ENCODE results near the gene ZFAND3.

GRCh38 chr6:37938909-37939308, 119.4 kb downstream of the ZFAND3 start:
- TF ChIP-seq, protein P1, sequence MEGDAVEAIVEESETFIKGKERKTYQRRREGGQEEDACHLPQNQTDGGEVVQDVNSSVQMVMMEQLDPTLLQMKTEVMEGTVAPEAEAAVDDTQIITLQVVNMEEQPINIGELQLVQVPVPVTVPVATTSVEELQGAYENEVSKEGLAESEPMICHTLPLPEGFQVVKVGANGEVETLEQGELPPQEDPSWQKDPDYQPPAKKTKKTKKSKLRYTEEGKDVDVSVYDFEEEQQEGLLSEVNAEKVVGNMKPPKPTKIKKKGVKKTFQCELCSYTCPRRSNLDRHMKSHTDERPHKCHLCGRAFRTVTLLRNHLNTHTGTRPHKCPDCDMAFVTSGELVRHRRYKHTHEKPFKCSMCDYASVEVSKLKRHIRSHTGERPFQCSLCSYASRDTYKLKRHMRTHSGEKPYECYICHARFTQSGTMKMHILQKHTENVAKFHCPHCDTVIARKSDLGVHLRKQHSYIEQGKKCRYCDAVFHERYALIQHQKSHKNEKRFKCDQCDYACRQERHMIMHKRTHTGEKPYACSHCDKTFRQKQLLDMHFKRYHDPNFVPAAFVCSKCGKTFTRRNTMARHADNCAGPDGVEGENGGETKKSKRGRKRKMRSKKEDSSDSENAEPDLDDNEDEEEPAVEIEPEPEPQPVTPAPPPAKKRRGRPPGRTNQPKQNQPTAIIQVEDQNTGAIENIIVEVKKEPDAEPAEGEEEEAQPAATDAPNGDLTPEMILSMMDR (IDR thresholded peaks at IDR 0.05): no peak
- TF ChIP-seq POLR2A (IDR thresholded peaks at IDR 0.05): no peak

All from adrenal gland (tissue), 5 donors.